NCI-H1105 (cell line): ENCODE data around the gene FNIP2.
"Not testable (repeated sequence)": the region's sequence is repeated elsewhere in the genome, so short reads cannot be mapped to it uniquely, and the experiment has no call there.

Experiments used
- DNase-seq: peaks from one replicate; lab custom pipeline; 2025; lab: John Stamatoyannopoulos, UW

Gene FNIP2

GRCh38 chr4:158768555-158769174, at the start of gene FNIP2:
TSS of gene FNIP2 (plus strand) at chr4:158769026. CDS start at chr4:158769213, 187 bp downstream.
- peak; percentile 52 for DNase-seq

- no peak for DNase-seq
Measured at GRCh38 chr4:158721680-158722079, 47.1 kb upstream of the FNIP2 start.

- no peak for DNase-seq
Measured at GRCh38 chr4:158722291-158722916, 46.4 kb upstream of the FNIP2 start.

- peak; percentile 39 for DNase-seq
Measured at GRCh38 chr4:158722917-158723793, 45.7 kb upstream of the FNIP2 start, which contains the start of gene PPID. TSS of gene PPID (minus strand) at chr4:158723396. CDS start at chr4:158723288, 108 bp downstream.

- DNase-seq = no peak
Measured at GRCh38 chr4:158724637-158725036, 44.2 kb upstream of the FNIP2 start.

- DNase-seq = no peak
Measured at GRCh38 chr4:158726633-158727032, 42.2 kb upstream of the FNIP2 start.

GRCh38 chr4:158728236-158728635, 40.6 kb upstream of the FNIP2 start:
- no peak for DNase-seq

GRCh38 chr4:158729716-158730559, 38.9 kb upstream of the FNIP2 start:
- no peak for DNase-seq

- DNase-seq = no peak
Measured at GRCh38 chr4:158738866-158739265, 30.0 kb upstream of the FNIP2 start.

- no peak for DNase-seq
Measured at GRCh38 chr4:158739600-158739999, 29.2 kb upstream of the FNIP2 start.

- DNase-seq = no peak
Measured at GRCh38 chr4:158741326-158742021, 27.4 kb upstream of the FNIP2 start.

- not testable (repeated sequence) for DNase-seq
Measured at GRCh38 chr4:158746537-158746936, 22.3 kb upstream of the FNIP2 start.

GRCh38 chr4:158750379-158750778, 18.4 kb upstream of the FNIP2 start:
- DNase-seq = no peak

GRCh38 chr4:158754385-158755180, 14.2 kb upstream of the FNIP2 start:
- no peak for DNase-seq

GRCh38 chr4:158755819-158756218, 13.0 kb upstream of the FNIP2 start:
- not testable (repeated sequence) for DNase-seq

- no peak for DNase-seq
Measured at GRCh38 chr4:158756588-158756987, 12.2 kb upstream of the FNIP2 start.

GRCh38 chr4:158758142-158758541, 10.7 kb upstream of the FNIP2 start:
- no peak for DNase-seq

- no peak for DNase-seq
Measured at GRCh38 chr4:158758703-158759102, 10.1 kb upstream of the FNIP2 start.

- not testable (repeated sequence) for DNase-seq
Measured at GRCh38 chr4:158759539-158759938, 9.3 kb upstream of the FNIP2 start.

- no peak for DNase-seq
Measured at GRCh38 chr4:158760866-158761265, 8.0 kb upstream of the FNIP2 start.
